HepG2 (cell line): ENCODE measurements around the gene DDIAS. TPM values are rescaled to one million over a fixed set of nuclear protein-coding genes. Genes with fewer than 3 reads are reported as not detected.
A peak's percentile ranks its signal among the peaks of the same experiment; 100 is the strongest.

Source experiments
- ATAC-seq: fragments of 200-7000 bp; cut with Tn5 transposase; 3 replicates; pipeline ENCODE4 v1.9.1; 2020; ENCODE audit warnings: mild to moderate bottlenecking, moderate library complexity
- BruUV-seq: library from RNA; stranded (reverse); fragments of 400-500 nt; replicated peaks from 2 replicates; lab custom pipeline; 2021; lab: Mats Ljungman, UMichigan
- CTCF ChIA-PET: fragments of 300-600 bp; formaldehyde crosslinking; extraction: SDS; loops from one replicate; lab custom pipeline; 2021; ENCODE audit warnings: low total read pairs, inconsistent platforms, low intra/inter-chr PET ratio; lab: Yijun Ruan, JAX
- POLR2A ChIA-PET: fragments of 350-600 bp; sonication (Branson Sonifier 250); formaldehyde crosslinking; loops from one replicate; lab custom pipeline; 2020; ENCODE audit warnings: antibody characterized with exemption, inconsistent platforms; lab: Yijun Ruan, JAX
- DNase-seq: peaks from one replicate; pipeline ENCODE4 v3.0.0-alpha.2; 2015; ENCODE audit warnings: low spot score
- FAIRE-seq: peaks from 3 replicates; lab custom pipeline; 2011; peaks lifted over from hg19 to GRCh38; lab: Jason Lieb, UNC
- H2AFZ ChIP-seq: one replicate; pipeline ENCODE4 v1.6.1; 2011; ENCODE audit warnings: low read length, inconsistent platforms
- H3K27ac ChIP-seq: fragments of 300-600 bp; 3 replicates; pipeline ENCODE4 v1.8.0; 2011; ENCODE audit warnings: mixed run types, mild to moderate bottlenecking, mixed read lengths, low read length, inconsistent platforms; ENCODE audit not compliant: insufficient read depth; ENCODE audit errors: extremely low read length
- H3K27me3 ChIP-seq, 2 experiments: fragments of 200-600 bp in 1 of 2; 2 replicates in 1 of 2; 3 replicates in 1 of 2; pipeline versions ENCODE4 v1.6.0 to v1.8.0; 2011; ENCODE audit warnings: low read length in 2 of 2, mild to moderate bottlenecking in 2 of 2, moderate library complexity in 2 of 2, inconsistent platforms in 1 of 2; ENCODE audit not compliant: insufficient read depth in 2 of 2, control insufficient read depth in 1 of 2
- H3K36me3 ChIP-seq, 2 experiments: fragments of 200-600 bp in 1 of 2; replicated peaks in 1 of 2; 2 replicates in 1 of 2; 3 replicates in 1 of 2; pipeline versions ENCODE4 v1.5.1 to v1.8.0; 2011; ENCODE audit warnings: low read length in 2 of 2, inconsistent platforms in 1 of 2; ENCODE audit not compliant: insufficient read depth in 2 of 2, control insufficient read depth in 1 of 2
- H3K4me1 ChIP-seq: 2 replicates; pipeline ENCODE4 v1.5.1; 2012; ENCODE audit warnings: low read length, inconsistent platforms; ENCODE audit not compliant: insufficient read depth
- H3K4me2 ChIP-seq: 2 replicates; pipeline ENCODE4 v1.6.0; 2011; ENCODE audit warnings: low read depth, low read length, inconsistent platforms
- H3K4me3 ChIP-seq, 3 experiments: fragments of 200-600 bp in 1 of 3; sonication (generic), shearing (Covaris generic) in 1 of 3; replicated peaks in 1 of 3; 2 replicates each; pipeline ENCODE4 v1.5.1; 2011 to 2016; ENCODE audit warnings: low read length in 3 of 3, inconsistent platforms in 2 of 3, low read depth in 2 of 3, mild to moderate bottlenecking in 2 of 3, control low read depth in 1 of 3, mixed read lengths in 1 of 3; ENCODE audit not compliant: insufficient read depth in 1 of 3
- H3K79me2 ChIP-seq: one replicate; pipeline ENCODE4 v1.6.1; 2011; ENCODE audit warnings: low read length, inconsistent platforms; ENCODE audit not compliant: insufficient read depth
- H3K9ac ChIP-seq: 2 replicates; pipeline ENCODE4 v1.6.0; 2011; ENCODE audit warnings: mild to moderate bottlenecking, low read depth, low read length, inconsistent platforms; ENCODE audit not compliant: insufficient read depth
- H3K9me3 ChIP-seq: 2 replicates; pipeline ENCODE4 v1.5.1; 2012; ENCODE audit warnings: mild to moderate bottlenecking, low read length
- H4K20me1 ChIP-seq: 2 replicates; pipeline ENCODE4 v1.6.0; 2011; ENCODE audit warnings: inconsistent platforms, mild to moderate bottlenecking, low read length, moderate library complexity; ENCODE audit not compliant: insufficient read depth
- HNF4A ChIP-seq: sonication (generic); formaldehyde crosslinking; IDR thresholded peaks from 2 replicates; pipeline ENCODE4 v1.4.0; 2020; ENCODE audit warnings: missing genetic modification reagents
- NR2F6 ChIP-seq, 2 experiments: IDR thresholded peaks; 2 replicates each; pipeline ENCODE4 v1.6.1; 2016; ENCODE audit warnings: antibody characterized with exemption in 1 of 2, mild to moderate bottlenecking in 1 of 2
- ONECUT2 ChIP-seq: sonication (generic); formaldehyde crosslinking; IDR thresholded peaks from 2 replicates; pipeline ENCODE4 v1.4.0; 2020; ENCODE audit warnings: missing genetic modification reagents
- PRPF4 ChIP-seq: fragments of 200-400 bp; formaldehyde crosslinking; IDR thresholded peaks from 2 replicates; pipeline ENCODE4 v1.6.1; 2016; ENCODE audit warnings: low read length, low read depth; ENCODE audit not compliant: poor library complexity, severe bottlenecking
- RARA ChIP-seq: IDR thresholded peaks from 2 replicates; pipeline ENCODE4 v1.6.1; 2016; ENCODE audit warnings: missing genetic modification reagents, missing compliant biosample characterization
- TEAD3 ChIP-seq: optimal IDR thresholded peaks from 2 replicates; pipeline ENCODE3; 2016; ENCODE audit warnings: borderline replicate concordance
- ZFP82 ChIP-seq: sonication (generic); formaldehyde crosslinking; IDR thresholded peaks from 2 replicates; pipeline ENCODE4 v1.5.1; 2020; ENCODE audit warnings: mild to moderate bottlenecking, missing genetic modification reagents, borderline replicate concordance
- ZNF7 ChIP-seq: IDR thresholded peaks from 2 replicates; pipeline ENCODE4 v1.6.1; 2016; ENCODE audit warnings: missing biosample characterization, missing genetic modification reagents
- WGBS: methylation state at CpG from one replicate; pipeline ENCODE4 v1.1.6; 2017; ENCODE audit warnings: low lambda C conversion rate; 5-methylcytosine and 5-hydroxymethylcytosine counted together
- in situ Hi-C: cut with HindIII; loops from 2 replicates; pipeline ENCODE4 v1.10.0; 2017; ENCODE audit warnings: low pct_unique_long_range_greater_than_20kb; ENCODE audit not compliant: extremely low pct_ligation_motif_present
- intact Hi-C: fragments of 100-400 bp; cut with micrococcal nuclease; formaldehyde crosslinking; loops from one replicate; pipeline ENCODE4 v1.10.0; 2022; ENCODE audit not compliant: unreplicated experiment
- polyA plus RNA-seq, 8 experiments: library from polyadenylated mRNA; depleted of rRNA in 3 of 8; stranded (reverse) in 7 of 8; unstranded in 1 of 8; fragments of >200 nt; fragmentation: Illumina TruSeq in 4 of 8; extraction: Trizol in 4 of 8; gene quantifications; 2 replicates each; pipeline versions ENCODE4 v1.2.1 to v1.2.3, GENCODE V29; 2011 to 2016; ENCODE audit warnings: low read depth in 4 of 8, missing spikeins in 1 of 8, mixed read lengths in 1 of 8; ENCODE audit not compliant: insufficient read depth in 1 of 8
- total RNA-seq, 5 experiments: library from RNA; depleted of rRNA; stranded (reverse); fragments of >200 nt; fragmentation: Illumina TruSeq; extraction: Trizol; gene quantifications; 2 replicates each; pipeline ENCODE4 v1.2.3, GENCODE V29; 2016; ENCODE audit warnings: low read depth in 1 of 5
- TF ChIP-seq, protein P1 (sequence below): sonication (generic); formaldehyde crosslinking; IDR thresholded peaks from 2 replicates; pipeline ENCODE4 v1.9.0; 2021; ENCODE audit warnings: missing genetic modification reagents, borderline replicate concordance
- TF ChIP-seq, protein P2 (sequence below): IDR thresholded peaks from 2 replicates; pipeline ENCODE4 v1.4.0; 2020; ENCODE audit warnings: mild to moderate bottlenecking, missing genetic modification reagents
- TF ChIP-seq, protein P3 (sequence below): sonication (generic); formaldehyde crosslinking; IDR thresholded peaks from 2 replicates; pipeline ENCODE4 v1.4.0; 2020; ENCODE audit warnings: missing genetic modification reagents, borderline replicate concordance

The DDIAS gene
- total and polyA plus RNA-seq, 2 of the 13 experiments (the other 11 are each of a cell fraction or from before 2014, with no cell fraction given) = 3.5 to 13.0 TPM

DNA sequence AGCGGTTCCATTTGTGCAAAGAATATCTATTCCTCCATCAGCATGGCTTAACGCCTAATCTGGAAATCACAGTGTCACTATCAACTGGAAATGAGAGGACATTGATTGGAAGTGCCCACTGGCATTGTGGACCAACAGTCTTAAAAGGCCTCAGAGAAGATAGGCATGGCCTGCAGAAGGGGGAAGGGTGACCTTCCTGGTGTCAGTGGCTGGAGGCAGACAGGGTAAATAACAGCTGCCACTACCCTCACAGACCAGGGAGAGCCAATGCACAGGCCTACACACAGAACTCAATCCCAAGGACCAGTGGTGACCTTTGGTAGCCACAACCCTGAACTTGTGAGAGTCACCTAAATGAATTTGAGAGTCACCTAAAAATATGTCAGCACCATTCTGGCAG, 36.0 kb downstream of the DDIAS start:
- ChIA-PET CTCF (no interaction called here), POLR2A (no interaction called here)

More for the DNA sequence above, 36.0 kb downstream of the DDIAS start:
- FAIRE-seq = no peak
- no peak overlapping the region for H3K27ac ChIP-seq
- peaks cover 11% of the 10 kb centered on the region for H3K4me1 ChIP-seq
- no peaks in the 10 kb centered on the region for H3K9me3 ChIP-seq
- in situ Hi-C loops (no loop called here), intact Hi-C loops (no loop called here)
- BruUV-seq = no TSS peak
- no peak overlapping the region for H3K4me3 ChIP-seq
- no peak overlapping the region for H3K9ac ChIP-seq
- no peak overlapping the region for H2AFZ ChIP-seq
- TF ChIP-seq ZNF7 (CRISPR knock-in tag) (peak; percentile 84), TEAD3 (CRISPR knock-in tag) (no peak), PRPF4 (no peak), ONECUT2 (no peak), NR2F6 (IDR thresholded peaks at IDR 0.05) (peak; percentile 29; the same call in 1 of the 2 replicates), NR2F6 (CRISPR knock-in tag; IDR thresholded peaks at IDR 0.05) (0 out of 2 replicates have a peak, but pooled peaks have one; percentile 18), RARA (CRISPR knock-in tag) (0 out of 2 replicates have a peak, but pooled peaks have one; percentile 37), ZFP82 (CRISPR knock-in tag) (no peak), HNF4A (peak; percentile 22; the same call in 1 of the 2 replicates)
- TF ChIP-seq, protein P1, sequence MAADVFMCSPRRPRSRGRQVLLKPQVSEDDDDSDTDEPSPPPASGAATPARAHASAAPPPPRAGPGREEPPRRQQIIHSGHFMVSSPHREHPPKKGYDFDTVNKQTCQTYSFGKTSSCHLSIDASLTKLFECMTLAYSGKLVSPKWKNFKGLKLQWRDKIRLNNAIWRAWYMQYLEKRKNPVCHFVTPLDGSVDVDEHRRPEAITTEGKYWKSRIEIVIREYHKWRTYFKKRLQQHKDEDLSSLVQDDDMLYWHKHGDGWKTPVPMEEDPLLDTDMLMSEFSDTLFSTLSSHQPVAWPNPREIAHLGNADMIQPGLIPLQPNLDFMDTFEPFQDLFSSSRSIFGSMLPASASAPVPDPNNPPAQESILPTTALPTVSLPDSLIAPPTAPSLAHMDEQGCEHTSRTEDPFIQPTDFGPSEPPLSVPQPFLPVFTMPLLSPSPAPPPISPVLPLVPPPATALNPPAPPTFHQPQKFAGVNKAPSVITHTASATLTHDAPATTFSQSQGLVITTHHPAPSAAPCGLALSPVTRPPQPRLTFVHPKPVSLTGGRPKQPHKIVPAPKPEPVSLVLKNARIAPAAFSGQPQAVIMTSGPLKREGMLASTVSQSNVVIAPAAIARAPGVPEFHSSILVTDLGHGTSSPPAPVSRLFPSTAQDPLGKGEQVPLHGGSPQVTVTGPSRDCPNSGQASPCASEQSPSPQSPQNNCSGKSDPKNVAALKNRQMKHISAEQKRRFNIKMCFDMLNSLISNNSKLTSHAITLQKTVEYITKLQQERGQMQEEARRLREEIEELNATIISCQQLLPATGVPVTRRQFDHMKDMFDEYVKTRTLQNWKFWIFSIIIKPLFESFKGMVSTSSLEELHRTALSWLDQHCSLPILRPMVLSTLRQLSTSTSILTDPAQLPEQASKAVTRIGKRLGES = no peak
- TF ChIP-seq, protein P2, sequence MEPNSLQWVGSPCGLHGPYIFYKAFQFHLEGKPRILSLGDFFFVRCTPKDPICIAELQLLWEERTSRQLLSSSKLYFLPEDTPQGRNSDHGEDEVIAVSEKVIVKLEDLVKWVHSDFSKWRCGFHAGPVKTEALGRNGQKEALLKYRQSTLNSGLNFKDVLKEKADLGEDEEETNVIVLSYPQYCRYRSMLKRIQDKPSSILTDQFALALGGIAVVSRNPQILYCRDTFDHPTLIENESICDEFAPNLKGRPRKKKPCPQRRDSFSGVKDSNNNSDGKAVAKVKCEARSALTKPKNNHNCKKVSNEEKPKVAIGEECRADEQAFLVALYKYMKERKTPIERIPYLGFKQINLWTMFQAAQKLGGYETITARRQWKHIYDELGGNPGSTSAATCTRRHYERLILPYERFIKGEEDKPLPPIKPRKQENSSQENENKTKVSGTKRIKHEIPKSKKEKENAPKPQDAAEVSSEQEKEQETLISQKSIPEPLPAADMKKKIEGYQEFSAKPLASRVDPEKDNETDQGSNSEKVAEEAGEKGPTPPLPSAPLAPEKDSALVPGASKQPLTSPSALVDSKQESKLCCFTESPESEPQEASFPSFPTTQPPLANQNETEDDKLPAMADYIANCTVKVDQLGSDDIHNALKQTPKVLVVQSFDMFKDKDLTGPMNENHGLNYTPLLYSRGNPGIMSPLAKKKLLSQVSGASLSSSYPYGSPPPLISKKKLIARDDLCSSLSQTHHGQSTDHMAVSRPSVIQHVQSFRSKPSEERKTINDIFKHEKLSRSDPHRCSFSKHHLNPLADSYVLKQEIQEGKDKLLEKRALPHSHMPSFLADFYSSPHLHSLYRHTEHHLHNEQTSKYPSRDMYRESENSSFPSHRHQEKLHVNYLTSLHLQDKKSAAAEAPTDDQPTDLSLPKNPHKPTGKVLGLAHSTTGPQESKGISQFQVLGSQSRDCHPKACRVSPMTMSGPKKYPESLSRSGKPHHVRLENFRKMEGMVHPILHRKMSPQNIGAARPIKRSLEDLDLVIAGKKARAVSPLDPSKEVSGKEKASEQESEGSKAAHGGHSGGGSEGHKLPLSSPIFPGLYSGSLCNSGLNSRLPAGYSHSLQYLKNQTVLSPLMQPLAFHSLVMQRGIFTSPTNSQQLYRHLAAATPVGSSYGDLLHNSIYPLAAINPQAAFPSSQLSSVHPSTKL = 0 out of 2 replicates have a peak, but pooled peaks have one; percentile 13
- TF ChIP-seq, protein P3, sequence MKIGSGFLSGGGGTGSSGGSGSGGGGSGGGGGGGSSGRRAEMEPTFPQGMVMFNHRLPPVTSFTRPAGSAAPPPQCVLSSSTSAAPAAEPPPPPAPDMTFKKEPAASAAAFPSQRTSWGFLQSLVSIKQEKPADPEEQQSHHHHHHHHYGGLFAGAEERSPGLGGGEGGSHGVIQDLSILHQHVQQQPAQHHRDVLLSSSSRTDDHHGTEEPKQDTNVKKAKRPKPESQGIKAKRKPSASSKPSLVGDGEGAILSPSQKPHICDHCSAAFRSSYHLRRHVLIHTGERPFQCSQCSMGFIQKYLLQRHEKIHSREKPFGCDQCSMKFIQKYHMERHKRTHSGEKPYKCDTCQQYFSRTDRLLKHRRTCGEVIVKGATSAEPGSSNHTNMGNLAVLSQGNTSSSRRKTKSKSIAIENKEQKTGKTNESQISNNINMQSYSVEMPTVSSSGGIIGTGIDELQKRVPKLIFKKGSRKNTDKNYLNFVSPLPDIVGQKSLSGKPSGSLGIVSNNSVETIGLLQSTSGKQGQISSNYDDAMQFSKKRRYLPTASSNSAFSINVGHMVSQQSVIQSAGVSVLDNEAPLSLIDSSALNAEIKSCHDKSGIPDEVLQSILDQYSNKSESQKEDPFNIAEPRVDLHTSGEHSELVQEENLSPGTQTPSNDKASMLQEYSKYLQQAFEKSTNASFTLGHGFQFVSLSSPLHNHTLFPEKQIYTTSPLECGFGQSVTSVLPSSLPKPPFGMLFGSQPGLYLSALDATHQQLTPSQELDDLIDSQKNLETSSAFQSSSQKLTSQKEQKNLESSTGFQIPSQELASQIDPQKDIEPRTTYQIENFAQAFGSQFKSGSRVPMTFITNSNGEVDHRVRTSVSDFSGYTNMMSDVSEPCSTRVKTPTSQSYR = peak; percentile 65; the same call in 1 of the 2 replicates
- ATAC-seq = peak; percentile 71
- H3K36me3 ChIP-seq = peaks cover 0 to 11% of the 10 kb centered on the region in 2 experiments; a peak in 1 of 5 replicates
- H3K27me3 ChIP-seq = no peaks in the 10 kb centered on the region
- H4K20me1 ChIP-seq = no peaks in the 10 kb centered on the region
- WGBS = 96% methylated on average over 2 of the region's 2 CpGs
- DNase-seq = peak; percentile 8
- no peaks in the 10 kb centered on the region for H3K79me2 ChIP-seq
- H3K4me2 ChIP-seq = no peak overlapping the region
